T47D (cell line): Measurements from ENCODE around the gene CNR2.
"Not testable (repeated sequence)": the region's sequence is repeated elsewhere in the genome, so short reads cannot be mapped to it uniquely, and the experiment has no call there.

Experiments used
- DNase-seq, 2 experiments: peaks; one replicate each; pipeline versions ENCODE4 v3.0.0 to v3.0.0-alpha.2; 2011 to 2012; ENCODE audit warnings: low read depth in 1 of 2, low spot score in 1 of 2
- JUND ChIP-seq: IDR thresholded peaks from 2 replicates; pipeline ENCODE4 v1.6.1; 2012; ENCODE audit warnings: low read depth
- in situ Hi-C: cut with HindIII; loops from 2 replicates; pipeline ENCODE4 v1.10.0; 2016; ENCODE audit warnings: low sequenced_read_pairs, low pct_unique_long_range_greater_than_20kb

Gene CNR2

GRCh38 chr1:23864801-23865542 is 48.2 kb downstream of the CNR2 start:
- in situ Hi-C loops: no loop called here
- DNase-seq: peak in 1 of 2 experiments; percentile 72
- no peak for TF ChIP-seq JUND

- in situ Hi-C loops: no loop called here
- TF ChIP-seq JUND: no peak
Observed at GRCh38 chr1:23862640-23863039, 50.5 kb downstream of the CNR2 start.

GRCh38 chr1:23854568-23854967 is 58.6 kb downstream of the CNR2 start:
- TF ChIP-seq JUND: no peak
- peak in 1 of 2 experiments; percentile 29 for DNase-seq
- in situ Hi-C loops: no loop called here

More at GRCh38 chr1:23862640-23863039, 50.5 kb downstream of the CNR2 start:
- DNase-seq: no peak

GRCh38 chr1:23853124-23853523 is 60.0 kb downstream of the CNR2 start:
- in situ Hi-C loops: not testable (repeated sequence)

GRCh38 chr1:23851406-23851805 is 61.8 kb downstream of the CNR2 start:
- in situ Hi-C loops, DNase-seq: not testable (repeated sequence)

More at GRCh38 chr1:23853124-23853523, 60.0 kb downstream of the CNR2 start:
- not testable (repeated sequence) for DNase-seq

- in situ Hi-C loops: no loop called here
- no peak for TF ChIP-seq JUND
- no peak for DNase-seq
Observed at GRCh38 chr1:23848673-23849616, 64.2 kb downstream of the CNR2 start.

- in situ Hi-C loops, DNase-seq: not testable (repeated sequence)
Observed at GRCh38 chr1:23847482-23848095, 65.6 kb downstream of the CNR2 start.

- in situ Hi-C loops: no loop called here
- no peak for DNase-seq
- no peak for TF ChIP-seq JUND
Observed at GRCh38 chr1:23845163-23845562, 68.0 kb downstream of the CNR2 start.

- no peak for TF ChIP-seq JUND
- no peak for DNase-seq
- in situ Hi-C loops: no loop called here
Observed at GRCh38 chr1:23843644-23844043, 69.5 kb downstream of the CNR2 start.

GRCh38 chr1:23838401-23838866 is 74.7 kb downstream of the CNR2 start:
- no peak for TF ChIP-seq JUND
- peak; percentile 47 to 60 for DNase-seq
- in situ Hi-C loops: no loop called here

GRCh38 chr1:23837908-23838307 is 75.3 kb downstream of the CNR2 start:
- no peak for DNase-seq
- in situ Hi-C loops: no loop called here
- no peak for TF ChIP-seq JUND

GRCh38 chr1:23836037-23836436 is 77.1 kb downstream of the CNR2 start:
- no peak for DNase-seq
- TF ChIP-seq JUND: no peak
- in situ Hi-C loops: no loop called here

GRCh38 chr1:23834156-23834555 is 79.0 kb downstream of the CNR2 start:
- in situ Hi-C loops, DNase-seq: not testable (repeated sequence)
